Femur (tissue), 1 donor: ENCODE measurements around the gene BICC1.

Experiments used
- DNase-seq: peaks from one replicate; pipeline ENCODE4 v3.0.0-alpha.2; 2017

The BICC1 gene, protein sequence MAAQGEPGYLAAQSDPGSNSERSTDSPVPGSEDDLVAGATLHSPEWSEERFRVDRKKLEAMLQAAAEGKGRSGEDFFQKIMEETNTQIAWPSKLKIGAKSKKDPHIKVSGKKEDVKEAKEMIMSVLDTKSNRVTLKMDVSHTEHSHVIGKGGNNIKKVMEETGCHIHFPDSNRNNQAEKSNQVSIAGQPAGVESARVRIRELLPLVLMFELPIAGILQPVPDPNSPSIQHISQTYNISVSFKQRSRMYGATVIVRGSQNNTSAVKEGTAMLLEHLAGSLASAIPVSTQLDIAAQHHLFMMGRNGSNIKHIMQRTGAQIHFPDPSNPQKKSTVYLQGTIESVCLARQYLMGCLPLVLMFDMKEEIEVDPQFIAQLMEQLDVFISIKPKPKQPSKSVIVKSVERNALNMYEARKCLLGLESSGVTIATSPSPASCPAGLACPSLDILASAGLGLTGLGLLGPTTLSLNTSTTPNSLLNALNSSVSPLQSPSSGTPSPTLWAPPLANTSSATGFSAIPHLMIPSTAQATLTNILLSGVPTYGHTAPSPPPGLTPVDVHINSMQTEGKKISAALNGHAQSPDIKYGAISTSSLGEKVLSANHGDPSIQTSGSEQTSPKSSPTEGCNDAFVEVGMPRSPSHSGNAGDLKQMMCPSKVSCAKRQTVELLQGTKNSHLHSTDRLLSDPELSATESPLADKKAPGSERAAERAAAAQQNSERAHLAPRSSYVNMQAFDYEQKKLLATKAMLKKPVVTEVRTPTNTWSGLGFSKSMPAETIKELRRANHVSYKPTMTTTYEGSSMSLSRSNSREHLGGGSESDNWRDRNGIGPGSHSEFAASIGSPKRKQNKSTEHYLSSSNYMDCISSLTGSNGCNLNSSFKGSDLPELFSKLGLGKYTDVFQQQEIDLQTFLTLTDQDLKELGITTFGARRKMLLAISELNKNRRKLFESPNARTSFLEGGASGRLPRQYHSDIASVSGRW

DNA sequence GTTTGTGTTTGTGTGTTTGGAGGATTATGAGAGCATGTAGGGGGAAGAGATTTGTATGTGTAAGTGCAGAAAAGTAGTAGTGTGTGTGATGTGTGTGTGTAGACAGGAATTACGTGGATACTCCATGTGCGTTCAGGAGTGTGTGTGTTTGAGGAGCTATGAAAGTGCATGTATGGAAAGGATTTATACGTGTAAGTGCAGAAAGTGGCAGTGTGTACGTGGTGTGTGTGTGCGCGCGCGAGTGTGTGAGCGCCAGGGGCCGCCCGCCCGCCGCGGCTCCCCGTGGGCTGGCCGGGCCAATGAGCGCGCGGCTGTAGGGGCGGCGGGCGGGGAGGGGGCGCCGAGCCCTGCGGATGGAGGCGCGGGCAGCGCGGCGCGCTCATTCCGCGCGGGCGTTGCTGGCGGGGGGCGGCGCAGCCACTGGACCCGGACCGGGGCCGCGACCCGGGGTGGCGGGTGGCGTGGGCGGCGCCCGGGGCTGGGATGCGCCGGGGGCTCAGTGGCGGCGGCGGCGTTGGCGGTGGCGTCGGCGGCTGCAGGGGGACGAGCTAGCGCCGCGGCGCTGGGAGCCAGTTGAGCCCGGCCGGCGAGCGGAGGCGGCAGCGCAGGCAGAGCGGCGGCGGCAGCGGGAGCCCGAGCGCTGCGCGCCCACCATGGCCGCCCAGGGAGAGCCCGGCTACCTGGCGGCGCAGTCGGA, at the start of gene BICC1:
Gene BICC1 (plus strand): TSS at position 382 of the 697 bp plus-strand sequence. CDS start 272 bp downstream, at position 654.
- DNase-seq = peak; percentile 86

DNA sequence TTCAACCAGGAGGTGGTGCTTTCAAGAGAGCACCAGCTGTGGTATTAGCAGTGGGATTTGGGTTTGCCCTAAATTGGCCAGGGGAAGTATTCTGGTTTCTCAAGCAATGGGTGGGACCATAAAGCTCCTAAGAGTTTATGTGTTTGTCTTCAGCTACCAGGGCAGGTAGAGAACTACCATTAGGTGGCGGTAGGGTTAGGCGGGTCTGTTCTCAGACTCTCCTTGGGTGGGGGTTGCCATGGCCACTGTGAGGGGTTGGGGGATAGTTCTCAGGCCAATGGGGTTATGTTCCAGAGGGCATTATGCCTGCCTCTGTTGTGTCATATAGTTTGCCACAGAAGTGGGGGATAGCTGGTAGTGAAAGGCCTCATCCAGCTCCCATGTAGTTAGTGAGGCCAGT, 47.7 kb upstream of the BICC1 start:
- no peak for DNase-seq

DNA sequence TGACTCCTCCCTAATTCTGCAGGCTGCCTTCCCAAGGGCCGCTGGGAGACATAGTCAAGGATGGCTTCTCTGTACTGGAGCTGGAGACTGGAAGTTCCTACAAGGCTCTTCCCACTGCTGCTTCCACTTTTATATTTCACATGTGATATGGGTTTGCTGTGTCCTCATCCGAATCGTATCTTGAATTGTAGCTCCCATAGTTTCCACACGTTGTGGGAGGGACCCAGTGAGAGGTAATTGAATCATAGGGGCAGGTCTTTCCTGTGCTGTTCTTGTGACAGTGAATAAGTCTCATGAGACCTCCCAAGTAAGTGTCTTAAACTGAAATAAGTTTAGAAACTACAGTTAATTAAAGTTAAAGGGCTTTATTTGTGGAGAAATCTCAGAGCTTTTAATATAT, 47.0 kb upstream of the BICC1 start:
- DNase-seq = no peak

DNA sequence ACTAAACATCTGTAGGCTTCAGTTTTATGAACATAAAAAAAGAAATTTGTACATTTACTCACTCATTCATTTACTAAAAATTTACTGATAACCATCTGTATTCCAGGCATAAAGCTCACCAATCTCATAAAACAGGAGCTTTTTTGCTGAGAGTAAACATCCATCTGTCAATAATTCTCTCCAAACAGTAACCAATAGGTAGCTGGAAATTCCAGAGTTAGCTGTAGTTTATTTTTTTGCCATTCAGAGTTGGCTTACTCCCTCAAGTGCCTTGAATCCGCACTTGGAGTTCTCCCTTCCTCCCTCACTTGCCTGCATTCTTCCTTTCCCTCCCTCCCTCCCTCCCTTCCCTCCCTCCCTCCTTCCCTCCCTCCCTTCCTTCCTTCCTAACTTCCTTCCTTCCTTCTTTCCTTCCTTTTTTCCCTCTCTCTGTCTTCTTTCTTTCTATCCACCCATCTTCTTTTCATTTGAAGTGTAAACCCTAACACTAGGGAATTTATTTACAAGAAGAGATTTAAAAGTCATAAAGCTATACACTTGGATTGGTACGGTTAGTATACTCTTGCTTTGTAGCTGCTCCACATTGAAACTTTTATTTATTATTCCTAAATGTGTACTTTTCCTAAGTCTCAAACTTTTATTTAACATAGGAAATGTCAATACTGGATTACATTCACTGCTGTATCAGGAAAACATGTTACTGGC, 44.6 kb upstream of the BICC1 start:
- DNase-seq = no peak

DNA sequence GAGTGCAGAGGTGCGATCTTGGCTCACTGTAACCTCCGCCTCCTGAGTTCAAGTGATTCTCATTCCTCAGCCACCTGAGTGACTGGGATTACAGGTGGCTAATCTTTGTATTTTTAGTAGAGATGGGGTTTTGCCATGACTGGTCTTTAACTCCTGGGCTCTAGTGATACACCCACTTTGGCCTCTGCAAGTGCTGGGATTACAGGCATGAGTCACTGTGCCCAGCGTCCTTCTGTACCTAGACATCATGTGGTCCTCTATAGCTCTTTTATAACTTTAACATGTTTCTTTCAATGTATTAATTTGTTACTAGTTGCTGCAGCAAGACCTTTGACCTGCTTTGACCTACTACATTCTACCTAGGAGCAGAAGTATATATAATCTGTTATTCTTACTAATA, 38.7 kb upstream of the BICC1 start:
- no peak for DNase-seq

DNA sequence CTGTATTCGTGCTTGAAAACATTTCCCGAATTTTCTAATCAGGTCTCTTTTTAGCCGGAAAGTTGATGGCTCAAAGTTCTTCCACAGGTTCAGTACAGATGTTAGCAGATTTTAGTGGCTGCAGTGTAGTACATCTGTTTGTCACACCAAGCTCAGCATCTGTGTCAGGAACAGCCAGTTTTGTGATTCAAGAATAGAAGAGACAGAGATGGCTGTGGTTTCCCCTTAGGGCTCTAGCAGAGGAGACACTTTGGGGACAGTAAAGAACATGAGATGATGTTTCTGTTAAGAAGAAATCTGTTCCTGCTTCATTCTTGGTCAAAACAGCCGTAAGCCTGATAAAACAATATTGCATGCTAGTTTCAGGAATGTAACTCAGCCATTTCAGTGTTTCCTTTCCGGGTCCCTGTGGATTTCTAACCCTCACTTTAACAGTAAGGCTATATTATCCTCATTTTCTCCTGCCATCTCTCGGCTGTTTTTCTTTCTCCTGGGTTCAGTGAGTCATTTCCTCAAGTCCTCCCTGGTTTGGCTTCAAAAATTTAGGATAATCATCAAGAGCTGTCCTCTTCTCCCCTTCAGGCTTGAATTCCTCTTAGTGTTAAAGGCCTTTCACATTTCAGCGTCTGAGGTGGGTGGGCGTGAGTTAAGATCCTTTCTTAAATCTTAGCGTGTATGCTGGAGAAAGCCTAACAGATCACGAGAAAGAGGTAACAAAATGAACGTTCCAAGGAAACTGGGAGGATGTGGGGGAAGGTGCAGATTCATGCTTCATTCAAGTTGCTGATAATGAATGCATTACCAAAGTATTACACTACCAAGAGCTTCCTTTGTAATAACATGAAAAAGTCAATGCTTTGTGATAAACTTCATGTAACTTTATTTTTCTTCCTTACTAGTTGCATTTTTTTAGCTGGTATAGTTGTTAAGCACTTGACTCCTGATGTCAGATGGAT, 37.1 kb upstream of the BICC1 start:
- peak; percentile 29 for DNase-seq

DNA sequence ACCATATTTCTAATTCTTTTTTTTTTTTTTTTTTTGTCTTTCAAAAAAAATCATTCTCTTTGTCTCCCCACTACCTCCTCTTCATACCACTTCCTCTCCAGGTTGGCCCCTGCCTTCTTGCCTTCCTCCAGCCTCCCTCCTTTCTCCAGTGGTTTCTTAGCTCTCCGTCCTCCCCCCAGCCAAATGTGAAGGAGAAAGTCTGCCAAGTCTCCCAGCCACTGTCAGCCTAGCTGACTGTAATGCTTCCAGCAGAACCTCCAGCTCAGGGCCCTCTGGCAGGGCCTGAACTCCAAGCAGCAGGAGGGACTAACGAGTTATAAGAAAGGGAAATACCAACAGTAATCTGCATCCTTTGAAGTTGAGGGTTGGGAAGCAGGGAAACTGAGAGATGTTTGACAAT, 35.5 kb upstream of the BICC1 start:
- peak; percentile 79 for DNase-seq

DNA sequence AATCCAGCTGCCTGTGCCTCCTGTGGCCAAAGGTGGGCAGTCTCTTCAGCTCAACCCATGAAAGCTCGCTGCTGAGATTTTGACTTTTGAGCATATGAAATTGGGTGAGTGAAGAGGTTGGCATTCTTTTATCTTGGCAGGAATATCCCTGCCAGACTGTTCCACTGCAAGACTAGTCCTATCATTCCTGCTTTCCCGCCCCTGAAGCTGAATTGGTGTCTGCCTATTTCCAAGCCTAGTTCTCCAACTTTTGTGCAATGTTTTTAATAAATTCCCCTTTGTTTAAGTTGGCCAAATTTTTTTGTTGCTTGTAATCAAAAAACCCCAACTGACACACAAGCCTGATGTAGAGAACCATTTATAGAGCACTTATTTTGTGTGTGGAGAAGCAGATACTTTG, 34.8 kb upstream of the BICC1 start:
- no peak for DNase-seq

DNA sequence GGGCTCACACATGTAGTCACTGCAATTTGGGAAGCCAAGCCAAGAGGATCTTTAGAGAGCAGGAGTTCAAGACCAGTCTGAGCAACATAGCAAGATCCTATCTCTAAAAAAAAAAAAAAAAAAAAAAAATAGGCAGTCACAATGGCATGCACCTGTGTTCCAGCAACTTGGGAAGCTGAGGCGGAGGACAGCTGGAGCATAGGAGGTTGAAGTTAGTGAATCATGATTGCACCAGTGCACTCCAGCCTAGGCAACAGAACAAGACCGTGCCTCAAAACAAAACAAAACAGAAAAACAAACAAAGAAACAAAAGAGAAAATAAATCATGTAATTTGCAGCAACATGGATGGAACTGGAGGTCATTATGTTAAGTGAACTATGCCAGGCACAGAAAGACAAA, 33.6 kb upstream of the BICC1 start:
- DNase-seq = no peak

DNA sequence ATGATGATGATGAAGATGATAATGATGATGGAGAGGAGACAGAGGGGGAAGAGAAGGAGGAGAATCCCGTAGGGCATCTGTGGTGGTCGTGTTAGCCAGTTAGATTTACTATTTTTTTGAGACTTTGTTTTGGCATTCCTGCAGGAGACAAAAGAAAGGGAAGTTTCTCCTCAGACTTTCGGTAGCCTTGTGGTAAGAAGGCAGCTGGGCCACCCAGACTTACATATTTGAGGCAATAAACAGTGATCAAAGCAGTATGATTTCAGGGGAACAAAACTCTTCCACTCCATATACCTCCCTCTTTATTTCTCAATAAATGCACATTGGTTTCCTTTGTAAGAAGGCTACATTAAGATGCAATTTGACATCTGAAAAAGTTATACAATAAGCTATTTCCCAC, 32.4 kb upstream of the BICC1 start:
- DNase-seq = no peak

DNA sequence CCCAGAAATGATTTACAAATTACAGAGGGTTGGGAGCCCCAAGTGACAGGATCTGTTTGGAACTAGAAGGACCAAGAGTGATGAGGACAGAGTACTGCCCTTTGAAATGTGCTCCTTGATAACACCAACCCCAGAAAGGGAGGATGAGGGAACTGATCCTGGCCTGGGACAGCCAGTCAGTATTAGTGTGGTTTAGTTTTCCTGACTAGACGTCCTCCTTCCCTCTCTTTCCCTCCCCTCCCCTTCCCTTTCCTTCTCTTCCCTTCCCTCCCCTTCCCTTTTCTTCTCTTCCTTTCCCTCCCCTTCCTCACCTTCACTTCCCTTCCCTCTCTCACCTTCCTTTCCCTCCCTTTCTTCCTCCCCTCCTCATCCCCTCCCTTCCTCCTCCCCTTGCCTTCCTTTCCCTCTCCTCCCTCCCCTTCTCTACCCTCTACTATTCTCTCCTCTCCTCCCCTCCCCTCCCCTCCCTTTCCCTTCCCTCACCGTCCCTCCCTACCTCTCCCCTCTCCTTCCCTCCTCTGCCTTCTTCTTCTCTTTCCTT, 31.0 kb upstream of the BICC1 start:
- no peak for DNase-seq

DNA sequence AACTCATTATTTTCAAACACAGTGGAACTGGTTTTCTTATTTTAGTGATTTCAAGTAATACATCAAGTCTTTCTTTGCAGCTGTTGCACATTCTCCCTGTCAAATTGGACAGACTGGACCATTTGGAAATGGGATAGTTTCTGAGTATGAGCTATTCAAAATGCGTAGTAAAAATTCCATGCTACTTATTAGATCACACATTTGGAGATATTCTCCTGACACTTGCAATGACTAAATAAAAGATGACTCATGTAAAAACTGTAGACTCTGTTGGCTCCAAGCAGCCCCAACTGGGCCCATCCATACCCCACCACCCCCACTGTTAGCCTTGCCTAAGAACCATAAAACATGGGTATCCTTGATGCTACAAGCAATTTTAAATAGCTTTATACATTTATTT, 25.9 kb upstream of the BICC1 start:
- no peak for DNase-seq

DNA sequence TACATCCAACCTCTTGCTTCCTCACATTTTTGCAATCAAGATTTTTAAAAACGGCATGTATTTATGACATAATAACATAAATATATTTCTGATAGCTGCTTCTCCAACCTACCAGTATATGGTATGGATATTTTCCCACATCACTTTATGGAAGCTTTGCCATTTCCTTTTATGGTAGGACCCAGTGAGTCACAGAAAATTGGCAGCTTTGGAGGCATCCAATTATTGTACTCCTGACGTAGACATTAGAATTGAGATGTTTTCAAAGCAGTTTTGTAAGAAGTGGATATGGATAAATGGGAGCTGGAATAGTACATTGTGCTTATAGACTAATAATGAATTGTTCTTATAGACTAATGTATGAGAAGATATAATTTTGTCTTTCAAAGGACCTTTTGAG, 23.8 kb upstream of the BICC1 start:
- no peak for DNase-seq

DNA sequence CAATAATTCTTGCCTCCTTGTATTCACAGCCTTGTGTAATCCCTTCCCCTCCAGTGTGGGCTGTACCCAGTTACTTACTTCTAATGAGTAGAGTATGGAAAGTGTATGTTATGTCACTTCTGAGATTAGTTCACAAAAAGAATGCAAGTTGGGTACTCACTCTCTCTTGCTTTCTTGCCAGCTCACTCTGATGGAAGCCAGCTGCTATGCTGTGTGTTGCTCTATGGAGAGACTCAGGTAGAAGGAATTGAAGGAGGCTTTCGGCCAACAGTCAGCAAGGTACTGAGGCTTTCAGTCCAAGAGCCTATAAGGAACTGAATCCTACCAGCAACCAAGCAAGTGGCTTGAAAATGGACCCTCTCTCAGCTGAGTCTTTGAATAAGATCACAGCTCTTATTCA, 9.7 kb upstream of the BICC1 start:
- DNase-seq = no peak

DNA sequence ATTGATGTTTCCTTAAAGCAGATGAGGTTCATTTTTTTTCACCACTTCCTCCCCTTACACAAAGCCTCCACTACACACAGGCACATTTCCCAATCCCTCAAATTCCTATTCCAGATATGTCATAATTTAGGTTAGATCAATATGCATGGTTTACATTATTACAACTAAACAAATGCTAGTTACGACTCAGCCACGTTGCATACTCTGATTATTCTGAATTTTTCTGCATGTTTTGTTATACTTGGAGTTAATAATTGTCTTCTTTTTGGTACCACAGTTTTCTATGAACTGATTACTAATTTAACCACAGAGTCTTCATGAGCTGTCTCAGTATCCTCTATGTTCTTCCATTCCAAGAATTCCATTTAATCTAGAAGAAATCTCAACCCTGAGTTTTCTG, 4.4 kb upstream of the BICC1 start:
- no peak for DNase-seq

DNA sequence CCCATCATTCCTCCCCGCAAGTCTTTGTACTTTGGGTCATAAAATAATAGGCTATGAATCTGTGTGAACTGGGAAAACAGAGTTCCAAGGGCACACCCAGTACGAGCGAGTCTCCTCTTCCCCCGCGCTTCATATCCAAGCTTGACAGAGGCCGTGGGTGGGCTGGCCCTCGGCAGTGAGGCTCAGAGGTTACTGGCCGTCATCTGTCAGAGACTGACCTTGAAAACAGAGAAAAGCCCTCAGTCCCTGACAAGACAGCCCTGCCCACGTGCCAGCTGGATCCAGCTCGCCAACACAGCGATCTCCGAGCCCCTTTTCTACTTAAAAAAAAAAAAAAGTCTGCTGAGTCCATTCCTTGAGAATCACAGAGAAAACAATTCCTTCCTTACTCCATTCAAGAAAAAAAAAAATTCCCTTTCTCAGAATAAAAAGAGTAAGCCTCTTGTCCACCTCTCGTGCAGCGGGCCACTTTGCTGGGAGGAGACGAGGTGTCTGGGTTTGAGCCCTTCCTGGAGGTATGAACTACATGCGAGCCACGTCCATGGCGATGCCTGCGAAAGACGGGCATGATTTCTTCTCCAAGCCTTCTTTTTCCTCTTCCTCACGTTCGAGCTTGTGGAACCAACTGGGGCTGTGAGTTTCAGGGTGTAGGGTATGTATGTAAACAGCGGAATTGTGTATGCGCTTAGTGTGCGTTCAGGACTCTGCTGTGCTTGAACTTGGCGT, 744 bp upstream of the BICC1 start:
- peak; percentile 72 for DNase-seq

DNA sequence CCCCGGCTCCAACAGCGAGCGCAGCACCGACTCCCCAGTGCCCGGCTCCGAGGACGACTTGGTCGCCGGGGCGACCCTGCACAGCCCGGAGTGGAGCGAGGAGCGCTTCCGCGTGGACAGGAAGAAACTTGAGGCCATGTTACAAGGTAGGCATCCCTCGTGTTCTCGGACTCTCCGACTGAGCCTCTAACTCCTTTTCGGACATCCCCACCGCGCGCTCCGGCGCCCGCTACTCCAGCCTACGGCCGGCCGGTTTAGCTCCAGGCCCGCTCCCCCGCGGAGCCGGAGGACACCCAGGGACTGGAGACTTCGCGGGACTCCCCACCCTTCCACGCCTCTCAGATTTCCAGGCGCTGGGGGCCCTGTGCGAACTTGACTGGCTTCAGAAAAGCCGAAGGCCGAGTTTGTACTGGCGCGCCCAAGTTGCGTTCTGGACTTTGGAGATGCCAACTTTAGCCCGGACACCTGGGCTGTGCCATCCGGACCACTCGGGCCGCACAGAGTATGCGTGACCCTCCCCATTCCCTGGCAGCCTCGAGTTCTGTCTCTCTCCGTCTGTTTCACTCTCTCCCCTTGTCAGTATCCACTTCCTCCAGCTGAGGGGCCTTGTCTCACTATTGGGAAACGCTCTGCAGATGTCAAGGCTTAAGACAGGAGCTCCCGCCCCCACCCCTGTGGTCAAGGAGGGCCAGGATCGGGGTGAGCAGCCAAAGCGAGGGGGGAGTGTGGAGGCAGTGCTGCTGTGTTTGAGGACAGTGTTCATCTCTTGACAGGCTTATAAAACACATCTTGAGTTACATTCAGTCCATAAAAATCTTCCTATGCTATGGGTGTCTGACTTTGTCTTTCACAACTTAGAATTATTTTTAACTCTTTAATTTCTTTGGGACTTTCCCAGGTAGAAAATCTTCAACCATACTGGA, 777 bp downstream of the BICC1 start:
- DNase-seq = peak; percentile 92

DNA sequence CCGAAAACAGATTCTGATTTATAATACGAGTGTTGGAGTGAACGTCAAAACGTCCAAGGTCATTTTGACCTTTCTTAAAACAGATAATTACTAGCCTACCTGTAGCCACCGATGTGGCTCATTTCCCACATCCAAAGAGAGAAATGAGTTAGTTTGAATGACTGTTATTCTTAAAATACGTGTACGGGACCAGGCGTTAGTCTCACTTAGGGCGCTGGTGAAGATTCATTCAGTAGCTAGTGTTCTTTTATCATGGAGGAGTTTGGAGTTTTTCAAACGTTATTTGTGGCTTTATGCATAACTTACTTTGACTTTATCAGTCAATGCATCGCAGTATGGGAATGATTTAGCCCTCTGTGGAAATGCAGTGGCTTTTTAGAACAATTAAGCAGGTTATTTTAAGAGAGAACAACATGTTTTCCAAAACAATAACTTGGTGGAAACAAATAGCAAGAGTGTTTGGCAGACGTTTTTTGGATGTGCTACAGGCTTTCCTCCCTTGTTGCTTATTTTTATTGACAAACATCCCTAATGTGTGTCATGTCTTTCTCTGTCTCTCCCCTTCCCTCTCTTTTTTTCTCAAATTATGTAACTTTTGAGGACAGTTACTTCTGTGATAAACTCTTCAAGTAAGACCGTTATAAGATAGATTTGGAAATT, 1.6 kb downstream of the BICC1 start:
- no peak for DNase-seq
